IMR-90 (cell line): ENCODE results near the gene SSBP3.

ENCODE experiments used
- BHLHE40 ChIP-seq: fragments of 150-350 bp; IDR thresholded peaks from 2 replicates; pipeline ENCODE4 v1.6.1; 2016; ENCODE audit warnings: mild to moderate bottlenecking, low read depth, low read length
- CEBPB ChIP-seq: IDR thresholded peaks from 2 replicates; pipeline ENCODE4 v1.6.1; 2012; ENCODE audit warnings: low read depth, low read length, improper control_type of control experiment
- CTCF ChIP-seq: conservative IDR thresholded peaks from 2 replicates; pipeline ENCODE4 v1.5.1; 2012; ENCODE audit warnings: mild to moderate bottlenecking, low read depth, low read length, improper control_type of control experiment
- ELK1 ChIP-seq: fragments of 150-350 bp; IDR thresholded peaks from 2 replicates; pipeline ENCODE4 v1.6.1; 2016; ENCODE audit warnings: low read depth, mild to moderate bottlenecking, low read length, moderate library complexity, borderline replicate concordance
- FOS ChIP-seq: fragments of 150-350 bp; IDR thresholded peaks from 2 replicates; pipeline ENCODE4 v1.6.1; 2016; ENCODE audit warnings: low read depth, low read length
- MAFK ChIP-seq: IDR thresholded peaks from 2 replicates; pipeline ENCODE4 v1.6.1; 2012; ENCODE audit warnings: low read depth, low read length, improper control_type of control experiment
- MAZ ChIP-seq: IDR thresholded peaks from 2 replicates; pipeline ENCODE4 v1.6.1; 2012; ENCODE audit warnings: low read depth, mild to moderate bottlenecking, low read length, improper control_type of control experiment, moderate library complexity, borderline replicate concordance
- MXI1 ChIP-seq: IDR thresholded peaks from 2 replicates; pipeline ENCODE4 v1.6.1; 2012; ENCODE audit warnings: low read depth, mild to moderate bottlenecking, low read length, moderate library complexity, borderline replicate concordance
- POLR2A ChIP-seq: IDR thresholded peaks from 2 replicates; pipeline ENCODE4 v1.6.1; 2012; ENCODE audit warnings: mild to moderate bottlenecking, low read depth, low read length
- RAD21 ChIP-seq: IDR thresholded peaks from 2 replicates; pipeline ENCODE4 v1.6.1; 2012; ENCODE audit warnings: low read length, improper control_type of control experiment
- RCOR1 ChIP-seq: IDR thresholded peaks from 2 replicates; pipeline ENCODE4 v1.6.1; 2012; ENCODE audit warnings: mild to moderate bottlenecking, low read length, improper control_type of control experiment; ENCODE audit not compliant: insufficient replicate concordance
- RFX5 ChIP-seq: IDR thresholded peaks from 2 replicates; pipeline ENCODE4 v1.8.0; 2012; ENCODE audit warnings: low read depth, mild to moderate bottlenecking, low read length, moderate library complexity
- USF2 ChIP-seq: fragments of 150-350 bp; IDR thresholded peaks from 2 replicates; pipeline ENCODE4 v1.6.1; 2017; ENCODE audit warnings: mild to moderate bottlenecking, antibody characterized with exemption, low read length, low read depth

GRCh38 chr1:54404263-54404662 lies 1.9 kb downstream of the SSBP3 start:
- no peak for TF ChIP-seq RAD21
- TF ChIP-seq CTCF: no peak
- no peak; the same call in 1 of the 2 replicates for TF ChIP-seq POLR2A
- TF ChIP-seq BHLHE40: no peak
- TF ChIP-seq MAFK: no peak
- no peak for TF ChIP-seq RFX5
- no peak for TF ChIP-seq USF2
- TF ChIP-seq ELK1: no peak
- TF ChIP-seq CEBPB: no peak
- no peak for TF ChIP-seq MXI1
- no peak for TF ChIP-seq MAZ
- TF ChIP-seq RCOR1: no peak
- no peak for TF ChIP-seq FOS
